ENCODE results near the gene DZIP1L.

GRCh38 chr3:138097192-138098172, 17.9 kb downstream of the DZIP1L start:
- TF ChIP-seq MAX (IDR thresholded peaks at IDR 0.05; ENCODE audit: low read depth, low read length): 0 out of 2 replicates have a peak, but pooled peaks have one; percentile 15
- TF ChIP-seq, protein P1, sequence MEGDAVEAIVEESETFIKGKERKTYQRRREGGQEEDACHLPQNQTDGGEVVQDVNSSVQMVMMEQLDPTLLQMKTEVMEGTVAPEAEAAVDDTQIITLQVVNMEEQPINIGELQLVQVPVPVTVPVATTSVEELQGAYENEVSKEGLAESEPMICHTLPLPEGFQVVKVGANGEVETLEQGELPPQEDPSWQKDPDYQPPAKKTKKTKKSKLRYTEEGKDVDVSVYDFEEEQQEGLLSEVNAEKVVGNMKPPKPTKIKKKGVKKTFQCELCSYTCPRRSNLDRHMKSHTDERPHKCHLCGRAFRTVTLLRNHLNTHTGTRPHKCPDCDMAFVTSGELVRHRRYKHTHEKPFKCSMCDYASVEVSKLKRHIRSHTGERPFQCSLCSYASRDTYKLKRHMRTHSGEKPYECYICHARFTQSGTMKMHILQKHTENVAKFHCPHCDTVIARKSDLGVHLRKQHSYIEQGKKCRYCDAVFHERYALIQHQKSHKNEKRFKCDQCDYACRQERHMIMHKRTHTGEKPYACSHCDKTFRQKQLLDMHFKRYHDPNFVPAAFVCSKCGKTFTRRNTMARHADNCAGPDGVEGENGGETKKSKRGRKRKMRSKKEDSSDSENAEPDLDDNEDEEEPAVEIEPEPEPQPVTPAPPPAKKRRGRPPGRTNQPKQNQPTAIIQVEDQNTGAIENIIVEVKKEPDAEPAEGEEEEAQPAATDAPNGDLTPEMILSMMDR (IDR thresholded peaks at IDR 0.05; ENCODE audit: low read depth, low read length): peak; percentile 54
